Measurements from ENCODE around the gene NDUFS6.

Gene NDUFS6

DNA sequence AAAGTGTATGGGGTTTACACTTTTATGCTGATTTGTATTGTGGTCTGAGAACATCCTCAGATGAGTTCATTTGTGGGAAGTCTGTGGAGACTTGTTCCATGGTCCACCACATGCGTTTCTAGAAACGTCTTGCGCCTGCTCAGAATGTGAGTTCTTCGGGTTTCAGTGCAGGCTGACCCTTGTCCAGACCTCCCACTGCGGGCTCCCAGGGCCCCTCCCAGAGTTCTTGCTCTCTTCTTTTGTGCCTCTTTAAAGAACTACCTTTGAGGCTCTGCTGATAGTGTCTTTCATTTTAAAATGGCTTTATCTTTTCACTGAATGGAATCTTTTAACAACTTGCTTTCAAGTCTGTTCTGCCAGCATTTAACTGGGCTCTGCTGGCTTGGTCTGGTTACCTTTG is 17.6 kb downstream of the NDUFS6 start:
- no peak for FAIRE-seq

GRCh38 chr5:1819458-1819857 is 18.3 kb downstream of the NDUFS6 start:
- no peak for FAIRE-seq

DNA sequence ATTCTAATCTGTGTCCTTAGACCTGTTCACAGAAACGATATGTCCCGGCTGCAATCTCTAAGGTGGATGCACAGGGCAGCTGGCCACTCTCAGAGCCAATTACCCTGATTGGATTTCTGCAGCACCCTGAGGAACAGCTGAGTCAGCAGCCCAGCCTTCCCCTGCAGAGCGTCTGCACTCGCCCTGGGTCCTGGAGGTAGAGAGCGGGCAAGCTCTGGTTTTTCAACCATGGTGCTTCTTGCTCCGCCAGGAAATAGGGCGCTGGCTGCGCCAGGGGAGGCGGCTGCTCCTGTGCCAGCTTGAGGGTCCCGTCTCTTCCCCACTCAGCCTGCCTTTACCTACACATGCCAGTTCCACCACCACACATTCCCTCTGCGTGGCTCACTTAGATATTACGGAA is 19.2 kb downstream of the NDUFS6 start:
- no peak for FAIRE-seq

DNA sequence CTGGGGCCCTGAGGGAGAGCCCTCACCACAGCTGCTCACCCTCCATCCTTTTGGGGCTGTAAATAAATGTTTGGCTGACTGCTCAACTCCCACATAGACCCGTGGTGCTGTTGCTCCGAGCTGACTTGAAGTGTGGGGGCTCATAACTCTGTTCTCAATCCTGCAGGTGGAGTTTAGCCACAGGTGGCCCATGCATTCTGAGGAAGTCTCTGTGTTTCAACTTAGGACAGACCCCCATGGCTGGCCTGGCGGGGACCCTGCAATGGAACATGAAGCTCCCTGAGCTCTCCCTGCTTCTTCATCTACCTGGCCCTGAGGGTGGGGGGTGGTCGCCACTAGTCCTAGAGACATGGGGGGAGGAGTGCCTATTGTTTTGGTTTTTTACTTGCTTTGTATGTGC is 19.7 kb downstream of the NDUFS6 start:
- FAIRE-seq = no peak

- no peak for FAIRE-seq
Measured at GRCh38 chr5:1821862-1822261, 20.7 kb downstream of the NDUFS6 start.

DNA sequence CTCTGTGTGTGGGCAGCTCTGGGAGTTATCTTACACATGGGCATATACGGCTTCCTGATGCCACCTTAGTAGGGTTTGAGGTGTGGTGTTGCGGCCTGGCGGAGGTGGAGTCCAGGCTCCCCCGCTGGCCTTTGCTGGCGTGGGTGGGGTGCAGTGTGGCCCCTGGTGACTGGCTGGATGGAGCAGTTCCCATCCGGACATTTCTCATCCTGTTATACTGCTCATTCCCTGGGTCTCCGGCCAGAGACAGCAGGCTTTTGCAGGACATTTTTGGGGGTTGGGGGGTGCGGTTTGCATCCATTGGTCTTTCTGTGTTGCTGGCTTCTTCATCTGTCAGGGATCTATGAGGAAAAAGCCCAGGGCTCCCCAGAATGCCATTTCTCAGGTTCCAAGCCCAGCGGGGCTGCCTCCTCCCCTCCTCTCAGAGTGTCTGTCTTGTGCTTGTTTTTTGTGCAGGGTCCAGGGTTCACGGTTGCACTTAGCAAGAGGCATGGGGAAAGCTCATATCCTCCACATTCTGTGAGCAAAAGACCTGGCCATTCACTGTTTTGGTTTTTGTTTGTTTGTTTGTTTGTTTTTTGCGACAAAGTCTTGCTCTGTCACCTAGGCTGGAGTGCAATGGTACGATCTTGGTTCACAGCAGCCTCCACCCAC is 22.3 kb downstream of the NDUFS6 start:
- no peak for FAIRE-seq

GRCh38 chr5:1824109-1824821 is 23.1 kb downstream of the NDUFS6 start:
- FAIRE-seq = no peak

DNA sequence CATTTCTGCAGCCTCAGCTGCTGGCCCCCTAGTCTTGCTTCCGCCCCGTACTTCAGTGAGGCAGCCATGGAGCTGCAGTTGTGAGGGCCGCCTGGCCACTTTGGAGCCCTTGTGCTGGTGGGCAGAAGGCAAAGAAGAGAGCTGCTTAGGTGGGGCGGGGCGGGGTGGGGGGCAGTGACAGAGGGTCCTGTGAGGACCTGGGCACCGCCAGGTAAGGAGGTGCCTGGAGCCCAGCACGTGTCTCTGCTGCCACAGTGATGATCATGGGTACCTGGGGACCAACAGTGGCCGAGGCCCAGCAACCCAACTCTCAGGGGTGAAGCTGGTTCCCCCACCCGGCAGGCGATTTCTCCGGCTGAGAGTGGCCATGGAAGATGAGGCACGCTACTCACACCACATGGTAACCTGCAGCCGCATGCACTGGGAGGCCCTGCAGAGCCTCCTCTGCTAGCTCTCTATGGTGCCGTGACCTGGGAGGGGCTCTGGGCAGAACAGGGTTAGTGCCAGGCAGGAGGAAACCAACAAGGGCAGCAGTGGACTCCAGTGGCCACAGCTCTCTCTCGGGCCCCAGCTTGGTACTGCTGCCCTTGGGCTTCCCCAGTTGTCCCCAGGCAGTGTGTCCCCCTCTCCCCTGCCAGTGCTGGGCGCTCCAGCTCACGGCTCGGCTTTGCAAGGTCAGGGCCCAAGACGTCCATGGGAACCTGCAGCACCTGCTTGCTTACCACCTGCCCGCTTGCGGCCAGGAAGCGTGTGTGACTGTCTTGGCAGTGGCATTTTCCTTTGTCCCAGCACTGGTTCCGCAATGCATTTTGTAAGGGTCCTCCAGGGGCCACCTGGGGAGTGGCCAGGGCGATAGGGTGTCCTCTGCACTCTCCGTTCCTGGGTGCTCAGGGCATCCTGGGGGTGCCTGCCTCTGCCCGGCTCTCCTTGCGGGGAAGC is 24.0 kb downstream of the NDUFS6 start:
- FAIRE-seq = no peak

DNA sequence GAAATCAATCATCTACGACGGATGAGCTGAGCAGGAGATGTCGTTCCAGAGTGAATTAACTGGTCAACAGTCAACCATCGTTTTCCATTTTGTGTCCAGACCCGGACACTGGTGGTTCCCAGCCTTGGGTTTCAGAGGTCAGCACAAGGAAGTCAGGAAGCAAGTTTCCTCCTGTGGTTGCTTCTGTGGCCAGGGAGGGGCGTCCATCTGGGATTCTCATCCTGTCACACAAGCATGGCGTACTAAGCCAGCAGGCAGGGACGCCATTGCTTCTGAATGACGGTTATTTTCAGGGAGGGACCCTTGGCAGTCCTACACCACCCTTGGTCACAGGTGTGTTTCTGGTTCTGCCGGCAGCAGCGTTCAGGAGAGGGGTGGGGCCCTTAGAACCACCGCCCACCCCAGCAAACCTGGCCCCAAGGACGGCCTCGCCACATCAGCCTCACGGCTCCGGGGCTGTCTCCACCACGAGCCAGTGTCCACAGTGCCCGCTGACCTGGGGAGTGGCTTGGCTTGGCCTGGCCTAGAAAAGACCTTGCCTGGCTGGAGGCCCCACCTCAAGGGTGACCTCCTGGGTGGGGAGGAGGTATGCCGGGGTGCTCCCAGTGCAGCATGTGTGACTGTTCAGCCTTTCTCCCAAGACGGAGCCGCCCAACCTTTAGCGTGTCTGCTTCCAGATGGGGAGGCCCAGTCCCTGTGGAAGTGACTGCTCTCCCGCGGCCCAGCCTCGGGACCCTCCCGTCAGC is 25.2 kb downstream of the NDUFS6 start:
- FAIRE-seq = no peak

- no peak for FAIRE-seq
Measured at GRCh38 chr5:1827025-1827885, 26.0 kb downstream of the NDUFS6 start.

DNA sequence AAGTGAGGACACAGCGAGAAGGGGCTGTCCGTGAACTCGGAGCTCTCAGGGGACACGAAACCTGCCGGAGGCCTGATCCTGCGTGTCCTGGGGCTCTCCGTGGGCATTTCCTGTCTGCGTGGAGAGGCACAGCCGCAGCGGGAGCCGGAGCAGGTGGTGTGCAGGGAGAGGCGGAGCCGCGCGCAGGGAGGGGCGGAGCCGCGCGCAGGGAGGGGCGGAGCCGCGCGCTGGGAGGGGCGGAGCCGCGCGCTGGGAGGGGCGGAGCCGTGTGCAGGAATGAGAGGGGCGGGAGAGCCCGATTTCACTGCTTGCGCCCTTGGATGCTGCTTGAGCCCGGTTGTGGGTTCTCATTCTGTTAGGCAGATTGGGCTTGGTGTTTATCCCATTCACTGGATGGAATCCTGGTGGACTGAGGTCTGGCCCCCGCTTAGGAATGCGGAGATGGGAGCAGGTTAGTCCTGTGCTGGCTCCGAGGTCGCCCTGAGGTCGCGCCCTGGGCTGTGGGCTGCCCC is 26.7 kb downstream of the NDUFS6 start:
- FAIRE-seq = no peak

GRCh38 chr5:1830571-1831228 is 29.5 kb downstream of the NDUFS6 start:
- FAIRE-seq = no peak

GRCh38 chr5:1831257-1831656 is 30.1 kb downstream of the NDUFS6 start:
- no peak for FAIRE-seq

DNA sequence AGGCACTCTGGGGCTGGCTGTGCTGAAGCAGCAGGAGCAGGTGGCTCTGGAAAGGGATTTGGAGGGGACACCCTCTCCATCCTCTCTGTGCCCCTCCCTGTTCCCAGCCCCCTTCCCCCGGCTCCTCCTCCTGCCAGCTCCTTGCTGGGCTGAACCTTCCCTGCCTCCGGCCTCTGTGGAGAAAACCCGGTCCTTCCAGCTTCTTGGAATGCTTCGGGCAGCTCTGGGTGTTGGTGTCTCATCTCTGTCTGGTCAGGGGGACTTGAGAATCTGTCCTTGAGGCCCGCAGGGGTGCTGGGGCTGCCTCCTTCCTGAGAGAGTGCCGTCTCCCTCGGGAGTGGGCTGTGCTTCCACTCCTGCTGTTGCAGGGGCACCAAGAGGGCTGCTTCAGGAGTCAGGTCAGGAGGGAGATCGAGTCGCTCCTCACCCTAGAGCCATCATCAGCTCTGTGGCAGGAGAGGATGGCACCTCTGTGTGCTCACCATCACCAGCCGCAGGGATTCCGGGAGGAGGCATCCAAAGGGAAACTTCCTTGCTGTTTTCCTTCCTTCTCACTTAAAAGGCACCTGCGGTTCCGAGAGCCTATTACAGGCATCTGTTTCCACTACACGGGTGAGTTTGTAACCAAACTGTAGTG is 30.6 kb downstream of the NDUFS6 start:
- no peak for FAIRE-seq

GRCh38 chr5:1832511-1833250 is 31.5 kb downstream of the NDUFS6 start:
- no peak for FAIRE-seq

DNA sequence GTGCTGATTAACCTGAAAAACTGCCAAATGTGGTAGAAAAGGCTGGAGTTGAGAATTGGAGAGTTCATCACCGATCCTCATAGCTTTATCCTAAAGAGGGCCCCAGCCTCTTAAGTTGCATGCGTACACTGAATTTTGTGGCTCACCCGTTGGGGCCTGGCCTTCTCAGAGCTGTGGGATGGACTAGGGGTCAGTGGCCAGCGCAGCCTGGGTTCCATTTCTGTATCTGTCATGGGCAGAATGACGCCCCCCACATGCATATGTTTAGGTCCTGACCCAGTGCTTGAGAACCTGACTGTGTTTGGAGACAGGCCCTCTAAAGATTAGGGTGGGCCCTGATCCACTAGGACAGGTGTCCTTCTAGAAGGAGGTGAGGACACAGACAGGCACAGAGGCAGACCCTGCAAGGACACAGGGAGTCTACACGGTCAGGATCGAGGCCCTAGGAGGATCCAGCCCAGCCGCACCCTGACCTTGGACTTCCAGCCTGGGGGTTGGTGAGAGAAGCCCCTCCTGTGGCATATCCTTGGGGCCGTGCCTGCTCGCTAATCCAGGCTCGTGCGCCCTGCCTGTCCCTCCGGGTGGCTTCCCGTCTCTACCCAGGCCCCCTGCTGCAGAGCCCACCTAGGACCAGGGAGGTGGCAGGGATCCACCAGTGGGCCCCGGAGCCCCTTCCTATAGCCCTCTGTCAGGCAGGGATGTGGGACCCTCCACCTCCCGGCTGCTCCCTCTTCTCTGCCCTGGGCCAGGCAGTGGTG is 32.2 kb downstream of the NDUFS6 start:
- no peak for FAIRE-seq

DNA sequence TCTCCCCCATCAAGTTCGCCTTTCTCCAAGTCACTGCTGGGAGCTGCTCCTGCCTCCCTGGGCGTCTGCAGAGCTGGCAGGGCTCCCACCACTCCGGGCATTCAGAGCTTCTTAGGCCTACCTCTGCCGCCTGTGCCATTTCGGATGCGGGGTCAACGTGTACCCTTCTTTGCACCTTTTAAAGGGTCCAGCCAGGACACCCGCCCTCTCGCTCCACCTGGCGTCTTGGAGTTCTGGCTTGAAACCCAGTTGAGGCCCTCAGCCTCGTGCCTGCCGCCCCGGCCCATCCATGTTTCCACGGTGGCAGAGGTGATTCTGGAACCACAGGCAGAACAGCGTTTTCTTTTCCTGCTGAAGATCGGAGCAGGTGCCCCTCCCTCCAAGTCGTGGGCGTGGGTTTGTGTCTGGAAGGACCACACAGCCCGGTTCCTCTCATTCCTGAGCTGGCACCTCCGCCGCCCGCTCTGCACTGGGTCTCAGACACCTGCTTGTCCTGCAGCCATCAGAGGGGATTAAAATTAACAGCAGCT is 32.9 kb downstream of the NDUFS6 start:
- FAIRE-seq = no peak

DNA sequence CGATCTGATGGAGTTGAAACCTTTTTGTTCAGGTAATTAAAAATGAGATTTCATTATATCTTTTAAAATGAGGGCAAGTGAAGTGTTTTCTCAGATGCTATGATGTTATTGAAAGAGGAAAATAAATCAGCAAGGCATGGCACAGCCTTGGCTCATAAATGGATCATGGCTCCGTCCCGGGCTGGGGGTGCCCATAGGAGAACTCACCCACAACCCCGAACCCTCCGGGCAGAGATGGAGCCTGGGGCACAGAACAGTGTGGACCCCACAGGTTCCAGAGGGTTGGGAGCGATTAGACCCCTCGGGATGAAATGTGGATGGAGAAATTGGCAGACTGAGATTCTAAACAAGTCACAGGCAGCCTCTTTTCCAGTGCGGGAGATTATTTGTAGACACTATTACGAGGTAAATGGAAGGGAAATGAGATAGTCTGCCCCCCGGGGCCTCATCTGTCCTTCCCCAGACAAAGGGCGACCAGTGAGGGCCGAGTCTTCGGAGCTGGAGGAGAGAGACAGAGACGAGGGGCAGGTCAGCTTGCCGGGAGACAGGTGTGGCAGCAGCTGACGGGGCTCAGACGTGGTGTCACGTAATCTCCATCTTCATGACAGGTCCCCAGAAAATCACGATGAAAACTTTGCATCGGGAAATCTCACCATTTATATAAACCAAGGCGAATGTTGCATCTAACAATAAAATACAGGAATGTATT is 33.7 kb downstream of the NDUFS6 start:
- no peak for FAIRE-seq
